ENCODE measurements around the gene SHKBP1. TPM values are rescaled to one million over a fixed set of nuclear protein-coding genes. Genes with fewer than 3 reads are reported as not detected.

The SHKBP1 gene
- total RNA-seq, 1 experiment from 2014 or later, result 137 TPM

- in situ Hi-C loops (cut with HindIII; ENCODE audit: low pct_unique_long_range_greater_than_20kb, low sequenced_read_pairs), result no loop called here
- DNase-seq (ENCODE audit: low read depth), result no peak
These were observed 32.3 kb downstream of the SHKBP1 start for GRCh38 chr19:40608957-40609356.

GRCh38 chr19:40609561-40610395 lies 33.1 kb downstream of the SHKBP1 start:
- in situ Hi-C loops (cut with HindIII; ENCODE audit: low pct_unique_long_range_greater_than_20kb, low sequenced_read_pairs), result no loop called here
- DNase-seq (ENCODE audit: low read depth), result peak; percentile 59

GRCh38 chr19:40610396-40611064 lies 33.9 kb downstream of the SHKBP1 start:
- in situ Hi-C loops (cut with HindIII; ENCODE audit: low pct_unique_long_range_greater_than_20kb, low sequenced_read_pairs), result no loop called here
- DNase-seq (ENCODE audit: low read depth), result no peak

- in situ Hi-C loops (cut with HindIII; ENCODE audit: low pct_unique_long_range_greater_than_20kb, low sequenced_read_pairs), result no loop called here
- DNase-seq (ENCODE audit: low read depth), result no peak
These were observed 34.4 kb downstream of the SHKBP1 start for GRCh38 chr19:40611096-40611495.

GRCh38 chr19:40611900-40612698 lies 35.4 kb downstream of the SHKBP1 start:
- in situ Hi-C loops (cut with HindIII; ENCODE audit: low pct_unique_long_range_greater_than_20kb, low sequenced_read_pairs), result no loop called here
- DNase-seq (ENCODE audit: low read depth), result no peak

GRCh38 chr19:40612831-40613689 lies 36.4 kb downstream of the SHKBP1 start:
- in situ Hi-C loops (cut with HindIII; ENCODE audit: low pct_unique_long_range_greater_than_20kb, low sequenced_read_pairs), result no loop called here
- DNase-seq (ENCODE audit: low read depth), result no peak

- in situ Hi-C loops (cut with HindIII; ENCODE audit: low pct_unique_long_range_greater_than_20kb, low sequenced_read_pairs), result no loop called here
- no peak for DNase-seq (ENCODE audit: low read depth)
These were observed 37.3 kb downstream of the SHKBP1 start for GRCh38 chr19:40613690-40614621.

- DNase-seq (ENCODE audit: low read depth), result peak; percentile 99
- in situ Hi-C loops (cut with HindIII; ENCODE audit: low pct_unique_long_range_greater_than_20kb, low sequenced_read_pairs), result no loop called here
These were observed 38.1 kb downstream of the SHKBP1 start for GRCh38 chr19:40614622-40615411.

- no peak for DNase-seq (ENCODE audit: low read depth)
- in situ Hi-C loops (cut with HindIII; ENCODE audit: low pct_unique_long_range_greater_than_20kb, low sequenced_read_pairs), result no loop called here
These were observed 39.5 kb downstream of the SHKBP1 start for GRCh38 chr19:40616178-40616577.

- in situ Hi-C loops (cut with HindIII; ENCODE audit: low pct_unique_long_range_greater_than_20kb, low sequenced_read_pairs), result no loop called here
- DNase-seq (ENCODE audit: low read depth), result no peak
These were observed 40.3 kb downstream of the SHKBP1 start for GRCh38 chr19:40616941-40617340.

- DNase-seq (ENCODE audit: low read depth), result no peak
- in situ Hi-C loops (cut with HindIII; ENCODE audit: low pct_unique_long_range_greater_than_20kb, low sequenced_read_pairs), result no loop called here
These were observed 41.3 kb downstream of the SHKBP1 start for GRCh38 chr19:40617961-40618360.

- DNase-seq (ENCODE audit: low read depth), result no peak
- in situ Hi-C loops (cut with HindIII; ENCODE audit: low pct_unique_long_range_greater_than_20kb, low sequenced_read_pairs), result no loop called here
These were observed 42.9 kb downstream of the SHKBP1 start for GRCh38 chr19:40619333-40620160.

- no peak for DNase-seq (ENCODE audit: low read depth)
- in situ Hi-C loops (cut with HindIII; ENCODE audit: low pct_unique_long_range_greater_than_20kb, low sequenced_read_pairs), result no loop called here
These were observed 43.5 kb downstream of the SHKBP1 start for GRCh38 chr19:40620161-40620485.

- in situ Hi-C loops (cut with HindIII; ENCODE audit: low pct_unique_long_range_greater_than_20kb, low sequenced_read_pairs), result no loop called here
These were observed 44.6 kb downstream of the SHKBP1 start for GRCh38 chr19:40621283-40621682.

GRCh38 chr19:40621966-40622772 lies 45.5 kb downstream of the SHKBP1 start:
- no peak for DNase-seq (ENCODE audit: low read depth)
- in situ Hi-C loops (cut with HindIII; ENCODE audit: low pct_unique_long_range_greater_than_20kb, low sequenced_read_pairs), result no loop called here

More at GRCh38 chr19:40621283-40621682, 44.6 kb downstream of the SHKBP1 start:
- DNase-seq (ENCODE audit: low read depth), result no peak
